Hematopoietic multipotent progenitor cell treated with erythropoietin and hydrocortisone succinate and interleukin-3 and kit ligand, for 6 days (in vitro differentiated cells): Measurements from ENCODE around the gene OR51V1.
"Not testable (repeated sequence)": the region's sequence is repeated elsewhere in the genome, so short reads cannot be mapped to it uniquely, and the experiment has no call there.

ENCODE experiments used
- DNase-seq: peaks from one replicate; pipeline ENCODE4 v3.0.0-alpha.2; 2015

Gene OR51V1, protein sequence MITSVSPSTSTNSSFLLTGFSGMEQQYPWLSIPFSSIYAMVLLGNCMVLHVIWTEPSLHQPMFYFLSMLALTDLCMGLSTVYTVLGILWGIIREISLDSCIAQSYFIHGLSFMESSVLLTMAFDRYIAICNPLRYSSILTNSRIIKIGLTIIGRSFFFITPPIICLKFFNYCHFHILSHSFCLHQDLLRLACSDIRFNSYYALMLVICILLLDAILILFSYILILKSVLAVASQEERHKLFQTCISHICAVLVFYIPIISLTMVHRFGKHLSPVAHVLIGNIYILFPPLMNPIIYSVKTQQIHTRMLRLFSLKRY

DNA sequence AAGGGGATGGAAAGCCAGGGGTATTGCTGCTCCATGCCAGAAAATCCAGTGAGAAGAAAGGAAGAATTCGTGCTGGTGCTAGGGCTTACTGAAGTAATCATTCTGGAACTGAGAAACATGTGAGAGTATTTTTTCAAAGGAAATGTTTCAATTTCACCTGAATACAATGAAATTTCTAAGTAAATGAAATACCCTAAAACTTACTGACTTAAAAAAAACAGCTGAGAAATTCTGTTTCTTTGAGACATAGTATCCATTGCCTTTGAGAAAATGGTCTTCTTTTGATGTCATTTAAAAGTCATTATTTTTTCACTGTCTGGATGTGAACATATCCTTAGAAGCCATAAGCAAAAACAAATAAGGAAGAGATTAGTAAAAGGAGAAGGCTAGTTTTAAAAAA is at the start of gene OR51V1:
TSS of gene OR51V1 (minus strand) at position 101 of the 400 bp plus-strand sequence. CDS start at position 101, 0 bp downstream.
- DNase-seq = no peak

GRCh38 chr11:5249807-5250396 is 49.4 kb upstream of the OR51V1 start, which contains the start of gene HBG1:
TSS of gene HBG1 (minus strand) at chr11:5249857. CDS start at chr11:5249804, 53 bp downstream.
- DNase-seq = not testable (repeated sequence)

DNA sequence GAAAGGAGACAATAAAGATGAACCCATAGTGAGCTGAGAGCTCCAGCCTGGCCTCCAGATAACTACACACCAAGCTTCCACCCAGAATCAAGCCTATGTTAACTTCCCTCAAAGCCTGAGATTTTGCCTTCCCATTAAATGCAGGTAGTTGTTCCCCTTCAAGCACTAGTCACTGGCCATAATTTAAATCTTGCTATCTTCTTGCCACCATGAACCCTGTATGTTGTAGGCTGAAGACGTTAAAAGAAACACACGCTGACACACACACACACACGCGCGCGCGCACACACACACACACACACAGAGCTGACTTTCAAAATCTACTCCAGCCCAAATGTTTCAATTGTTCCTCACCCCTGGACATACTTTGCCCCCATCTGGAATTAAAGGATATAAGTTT is 48.0 kb upstream of the OR51V1 start:
- DNase-seq = not testable (repeated sequence)

GRCh38 chr11:5247472-5248192 is 47.1 kb upstream of the OR51V1 start:
- DNase-seq = no peak

DNA sequence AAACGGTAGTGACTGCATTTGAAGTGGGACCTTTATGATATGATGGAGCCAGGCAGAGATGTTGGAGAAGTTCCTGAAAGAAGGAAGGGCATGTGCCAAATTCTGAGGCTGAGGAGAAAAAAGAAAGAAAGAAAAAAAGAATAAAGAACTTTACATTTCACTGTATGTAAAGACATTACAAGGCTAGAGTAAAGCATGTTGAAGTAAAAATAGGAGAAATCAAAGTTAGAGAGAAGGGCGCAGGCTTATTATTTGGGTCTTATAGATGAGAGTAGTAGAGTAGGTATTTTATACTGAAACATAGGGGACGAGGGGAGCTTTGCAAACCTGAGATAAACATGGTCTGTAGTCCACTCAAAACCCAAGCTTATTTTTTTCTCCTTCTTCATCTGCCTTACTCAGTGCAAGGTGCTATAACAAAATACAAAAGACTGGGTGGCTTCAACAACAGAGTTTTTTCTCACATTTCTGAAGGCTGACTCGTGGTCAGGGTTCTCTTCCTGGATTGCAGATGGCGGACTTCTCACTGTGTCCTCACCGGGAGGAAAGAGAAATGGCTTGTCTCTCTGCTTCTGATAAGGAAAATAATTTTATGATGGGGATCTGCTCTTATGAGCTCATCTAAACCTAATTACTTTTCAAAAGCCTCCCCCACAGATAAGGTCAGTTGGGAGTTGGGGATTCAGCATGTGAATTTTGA is 46.4 kb upstream of the OR51V1 start:
- DNase-seq = no peak

DNA sequence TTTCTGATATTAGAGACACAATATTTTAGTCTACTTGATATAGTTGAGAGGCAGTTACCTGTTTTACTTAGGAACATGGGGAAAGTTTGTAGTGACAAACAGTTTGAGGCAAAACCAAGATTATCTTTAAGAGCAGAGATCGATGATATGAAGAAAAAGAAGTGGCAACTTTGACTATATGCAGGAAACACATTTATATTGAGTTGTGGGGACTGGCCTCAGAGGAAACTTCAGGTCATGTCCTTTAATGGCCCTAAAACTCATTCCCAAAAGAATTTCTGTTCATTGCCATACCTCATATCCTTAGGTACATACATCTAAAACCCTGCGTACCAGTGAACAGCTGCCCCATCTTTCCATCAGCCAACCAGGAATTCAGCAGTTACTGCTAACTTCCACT is 44.7 kb upstream of the OR51V1 start:
- no peak for DNase-seq

DNA sequence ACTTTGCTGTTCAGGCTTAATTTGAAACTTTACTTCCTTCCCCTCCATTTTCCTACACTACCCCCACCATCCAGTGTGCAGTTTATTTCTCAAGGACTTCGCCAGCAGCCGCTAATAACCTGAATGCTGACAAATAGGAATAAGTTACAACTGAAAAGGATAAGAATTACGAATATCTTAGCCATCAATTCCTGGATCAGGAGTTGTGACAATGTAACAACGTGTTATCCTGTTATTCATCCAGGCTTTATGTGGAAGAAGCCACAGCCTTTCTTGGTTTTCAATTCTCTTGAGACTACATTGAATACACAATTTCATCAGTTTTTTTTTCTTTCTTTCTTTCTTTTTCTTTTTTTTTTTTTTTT is 43.3 kb upstream of the OR51V1 start:
- peak; percentile 40 for DNase-seq

- DNase-seq = peak; percentile 55
These were observed 42.7 kb upstream of the OR51V1 start for GRCh38 chr11:5242933-5243815.

GRCh38 chr11:5242208-5242607 is 41.7 kb upstream of the OR51V1 start:
- peak; percentile 43 for DNase-seq

GRCh38 chr11:5241458-5241857 is 41.0 kb upstream of the OR51V1 start:
- DNase-seq = no peak

DNA sequence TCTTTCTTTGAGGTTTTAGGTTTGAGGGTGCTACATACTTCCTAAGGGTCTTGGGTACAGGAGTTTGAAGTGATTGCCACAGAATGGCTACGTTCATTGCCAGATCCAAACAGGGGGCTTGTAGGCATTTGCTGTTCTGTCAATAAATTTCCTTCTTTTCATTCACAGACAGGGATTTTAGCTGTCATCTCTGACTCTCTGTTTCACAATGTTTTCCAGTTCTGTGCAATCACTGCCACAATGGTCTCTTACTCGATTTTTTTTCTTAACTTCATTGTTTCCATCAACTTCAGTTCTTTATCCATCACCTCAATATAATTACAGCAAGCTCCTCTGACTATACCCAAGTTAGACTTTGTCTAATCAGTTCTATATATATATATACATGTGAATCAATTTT is 40.0 kb upstream of the OR51V1 start:
- no peak for DNase-seq

DNA sequence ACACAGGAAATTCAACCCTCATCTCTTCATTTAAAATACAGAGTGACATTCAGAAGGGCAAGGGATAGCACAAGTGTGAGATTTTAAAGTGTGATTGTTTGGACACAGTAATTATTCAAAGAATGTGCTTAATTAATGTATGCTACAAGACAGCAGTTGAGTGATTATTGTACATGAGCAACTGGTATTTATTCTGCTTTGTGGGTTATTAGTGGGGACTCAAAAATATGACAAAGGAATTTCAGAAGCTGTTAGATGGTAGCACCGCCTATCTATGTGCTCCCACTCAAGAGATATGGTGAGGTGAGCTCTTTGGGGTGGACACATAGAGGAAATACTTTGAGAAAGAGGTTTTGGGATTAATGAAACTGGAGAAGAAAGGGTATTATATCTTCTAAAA is 39.6 kb upstream of the OR51V1 start:
- peak; percentile 13 for DNase-seq

GRCh38 chr11:5239046-5239445 is 38.6 kb upstream of the OR51V1 start:
- peak; percentile 17 for DNase-seq

DNA sequence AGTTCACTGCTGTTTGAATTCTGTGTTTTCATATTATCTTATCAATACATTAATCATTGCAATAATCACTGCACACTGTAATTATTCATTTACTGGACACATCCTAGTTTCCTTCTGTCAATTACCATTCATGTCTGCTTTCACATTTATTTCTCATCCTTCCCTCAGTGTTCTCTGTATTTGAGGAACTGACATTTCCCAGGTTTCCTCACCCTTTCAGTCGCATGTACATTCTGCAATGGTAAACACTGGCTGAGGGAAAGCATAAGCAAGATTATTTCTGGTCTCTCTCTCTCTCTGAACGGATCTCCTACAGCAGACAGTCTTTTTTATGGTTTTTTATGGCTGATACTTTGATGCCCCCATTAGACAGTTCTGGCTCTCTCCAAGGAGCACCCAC is 38.0 kb upstream of the OR51V1 start:
- DNase-seq = peak; percentile 14

GRCh38 chr11:5237420-5237819 is 36.9 kb upstream of the OR51V1 start:
- DNase-seq = no peak

- no peak for DNase-seq
These were observed 35.0 kb upstream of the OR51V1 start for GRCh38 chr11:5235364-5236095.

DNA sequence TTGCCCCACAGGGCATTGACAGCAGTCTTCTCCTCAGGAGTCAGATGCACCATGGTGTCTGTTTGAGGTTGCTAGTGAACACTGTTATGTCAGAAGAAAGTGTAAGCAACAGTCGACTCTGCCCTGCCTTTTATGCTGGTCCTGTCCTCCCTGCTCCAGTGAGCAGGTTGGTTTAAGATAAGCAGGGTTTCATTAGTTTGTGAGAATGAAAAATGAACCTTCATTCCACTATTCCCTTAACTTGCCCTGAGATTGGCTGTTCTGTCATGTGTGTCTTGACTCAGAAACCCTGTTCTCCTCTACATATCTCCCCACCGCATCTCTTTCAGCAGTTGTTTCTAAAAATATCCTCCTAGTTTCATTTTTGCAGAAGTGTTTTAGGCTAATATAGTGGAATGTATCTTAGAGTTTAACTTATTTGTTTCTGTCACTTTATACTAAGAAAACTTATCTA is 33.9 kb upstream of the OR51V1 start, which contains the start of gene HBD:
TSS of gene HBD (minus strand) at position 103 of the 454 bp plus-strand sequence. CDS start at position 53, 50 bp downstream.
- DNase-seq = peak; percentile 95

DNA sequence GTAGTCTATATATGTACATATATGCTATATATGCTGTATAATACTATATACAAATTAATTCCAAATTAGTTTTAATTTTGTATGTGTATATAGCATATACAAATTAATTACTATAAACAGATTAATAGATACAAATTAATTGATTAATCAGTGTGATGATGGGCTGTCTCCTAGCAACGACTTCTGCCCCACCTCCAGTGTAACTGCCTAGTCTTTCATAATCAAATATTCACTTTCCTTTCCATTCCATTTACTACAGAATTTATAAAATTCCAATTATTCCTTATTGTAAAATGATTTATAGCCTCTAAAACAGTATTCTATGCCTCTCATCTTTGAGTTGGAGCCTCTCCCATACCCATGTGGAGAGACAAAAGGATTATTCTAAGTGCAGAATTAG is 32.8 kb upstream of the OR51V1 start:
- DNase-seq = no peak

DNA sequence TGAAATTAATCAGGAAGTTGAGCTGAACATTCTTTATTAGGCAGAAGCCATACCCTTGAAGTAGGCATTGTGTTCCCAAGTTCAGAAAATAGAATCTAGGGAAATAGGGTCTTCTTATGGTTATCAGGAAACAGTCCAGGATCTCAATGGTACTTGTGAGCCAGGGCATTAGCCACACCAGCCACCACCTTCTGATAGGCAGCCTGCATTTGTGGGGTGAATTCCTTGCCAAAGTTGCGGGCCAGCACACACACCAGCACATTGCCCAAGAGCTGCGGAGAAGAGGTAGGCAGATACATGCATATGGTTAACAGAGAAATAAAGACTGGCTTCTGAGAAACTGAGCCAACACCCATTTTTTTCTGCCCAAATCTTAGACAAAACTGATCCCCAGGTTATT is 32.3 kb upstream of the OR51V1 start:
- DNase-seq = peak; percentile 60

- no peak for DNase-seq
These were observed 31.7 kb upstream of the OR51V1 start for GRCh38 chr11:5232176-5232575.

- no peak for DNase-seq
These were observed 30.6 kb upstream of the OR51V1 start for GRCh38 chr11:5231111-5231510.
